G401 (cell line): ENCODE results near the gene ESF1. TPM values are rescaled to one million over a fixed set of nuclear protein-coding genes. Genes with fewer than 3 reads are reported as not detected.

Experiments used
- total RNA-seq: library from RNA; depleted of rRNA; stranded (reverse); fragments of >200 nt; shearing (Covaris generic); gene quantifications from 2 replicates; pipeline ENCODE4 v1.2.3, GENCODE V29; 2014; rRNA removed

ESF1 gene
- total RNA-seq, 1 experiment from 2014 or later, result 15.4 TPM

Other genes starting within 250 kb of the ESF1 start
- gene TASP1, start 146.0 kb downstream of the ESF1 start, total RNA-seq, result 5.3 and 9.2 TPM in 2 replicates
- 22.0 and 28.5 TPM in 2 replicates for gene NDUFAF5, start 109 bp upstream of the ESF1 start, total RNA-seq
- gene SEL1L2, start 205.7 kb upstream of the ESF1 start, total RNA-seq, result not detected in 2 replicates
- gene MACROD2, start 210.6 kb upstream of the ESF1 start, total RNA-seq, result not detected in 2 replicates